GM21390 (cell line): Measurements from ENCODE around the gene UTS2B.

Experiments used
- ATAC-seq: cut with Tn5 transposase; IDR thresholded peaks from one replicate; pipeline ENCODE4 v1.9.1; 2021; ENCODE audit not compliant: unreplicated experiment

UTS2B gene

GRCh38 chr3:191353022-191353777, 22.9 kb upstream of the UTS2B start:
- peak; percentile 22 for ATAC-seq

DNA sequence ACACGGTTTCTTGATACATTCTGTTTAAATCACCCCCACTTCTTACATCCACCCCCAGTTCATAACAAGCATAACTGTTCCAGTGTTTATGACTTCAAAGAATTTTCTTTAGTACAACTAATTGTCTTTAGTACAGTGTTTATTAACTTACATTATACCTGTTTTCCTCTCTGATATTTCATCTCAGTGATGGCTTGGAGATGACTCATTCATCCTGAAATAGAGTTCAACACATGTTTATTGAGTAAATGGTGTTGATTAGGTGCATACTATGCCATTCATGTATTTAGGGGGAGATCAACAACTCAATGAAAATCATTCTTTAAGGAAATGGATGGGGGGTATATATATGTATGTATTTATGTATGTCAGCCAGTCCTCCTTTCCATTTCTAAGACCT, 21.7 kb upstream of the UTS2B start:
- ATAC-seq, result no peak

DNA sequence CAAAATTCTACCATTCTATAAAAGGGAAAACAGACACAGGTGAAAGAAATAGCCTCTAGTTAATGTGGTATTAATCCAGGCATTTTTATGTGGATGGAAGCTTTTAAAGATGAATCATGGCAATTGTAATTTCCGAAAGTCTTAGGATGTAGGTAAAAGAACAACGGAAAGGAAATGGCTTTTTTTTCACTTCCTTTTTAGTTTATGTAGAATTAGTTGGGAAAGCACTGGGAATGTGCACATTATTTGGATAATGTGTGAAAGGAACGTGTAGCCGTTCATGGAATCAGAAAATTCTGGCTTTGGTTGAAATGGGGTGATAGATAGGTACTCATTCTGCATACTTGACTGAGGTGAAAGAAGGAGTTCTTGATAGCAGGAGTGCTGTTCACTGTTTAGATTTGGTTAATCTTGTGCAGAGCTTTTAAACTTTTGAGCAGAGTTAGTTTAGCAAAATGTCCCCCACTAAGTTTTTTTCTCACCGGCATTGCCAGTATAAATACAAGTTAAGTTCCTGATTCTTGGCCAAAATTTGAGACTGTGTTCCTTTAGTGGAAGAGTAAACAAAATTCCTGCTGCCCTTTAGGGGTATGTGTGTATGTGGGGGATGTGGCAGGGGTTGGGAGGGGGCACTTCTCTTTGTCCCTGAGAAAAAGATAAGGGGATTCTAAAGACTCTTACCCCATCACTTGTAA, 20.2 kb upstream of the UTS2B start:
- no peak for ATAC-seq

DNA sequence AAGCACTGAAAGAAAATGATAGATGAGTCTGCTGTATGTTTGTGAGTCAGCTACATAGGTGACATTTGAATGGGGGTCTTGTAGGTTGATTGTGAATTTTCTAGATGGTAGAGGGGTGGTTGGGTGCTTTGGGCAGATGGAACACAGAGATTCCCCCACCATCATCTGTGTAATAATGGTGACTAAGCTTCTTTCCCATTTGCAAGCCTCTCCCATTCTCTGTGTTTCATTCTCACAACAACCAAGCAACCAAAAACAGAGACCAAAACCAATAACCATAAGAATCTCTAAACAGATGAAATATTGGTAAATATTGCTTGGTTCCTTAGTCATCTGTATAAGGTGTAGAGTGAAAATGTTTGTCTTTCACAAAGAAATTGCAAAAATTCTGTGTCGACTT, 17.8 kb upstream of the UTS2B start:
- peak; percentile 39 for ATAC-seq

GRCh38 chr3:191347228-191347627, 16.9 kb upstream of the UTS2B start:
- ATAC-seq, result no peak

DNA sequence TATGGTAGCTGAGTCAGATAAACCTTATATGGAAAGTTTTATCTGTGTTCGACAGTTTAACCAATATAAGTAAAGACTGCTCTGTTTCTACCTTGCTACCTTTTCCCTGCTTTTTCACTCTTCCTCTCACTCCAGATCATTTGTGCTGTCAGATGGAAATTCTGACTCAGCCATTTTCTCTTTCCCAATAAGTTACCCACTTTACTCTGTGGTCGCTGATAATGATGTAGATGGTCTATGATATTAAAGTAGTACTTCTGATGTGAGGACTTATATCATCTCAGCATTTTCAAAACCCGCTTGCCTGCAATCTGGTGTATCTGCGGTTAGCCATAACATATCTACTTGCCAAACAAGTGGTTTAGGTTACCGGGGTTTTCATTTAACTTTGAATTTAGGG, 15.0 kb upstream of the UTS2B start:
- no peak for ATAC-seq

GRCh38 chr3:191343913-191344312, 13.6 kb upstream of the UTS2B start:
- ATAC-seq, result no peak

DNA sequence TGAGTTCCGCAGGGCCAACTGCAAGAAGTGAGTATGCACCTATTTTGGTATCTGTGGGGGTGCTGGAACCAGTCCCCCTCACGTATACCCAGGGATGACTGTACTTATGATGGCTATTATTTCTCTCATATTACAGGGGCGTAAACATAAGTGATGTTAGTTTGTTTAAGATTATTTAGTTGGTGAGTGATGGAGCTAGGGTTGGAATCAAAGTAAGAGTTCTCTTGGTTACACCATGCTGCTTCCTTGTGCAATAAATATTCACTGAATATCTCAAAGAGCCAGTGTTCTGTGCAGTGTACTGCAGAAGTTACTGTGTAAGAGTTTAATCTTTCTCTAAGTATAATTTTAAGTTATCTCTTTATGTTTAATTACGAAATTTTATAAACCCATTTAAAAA, 12.8 kb upstream of the UTS2B start:
- ATAC-seq, result no peak

DNA sequence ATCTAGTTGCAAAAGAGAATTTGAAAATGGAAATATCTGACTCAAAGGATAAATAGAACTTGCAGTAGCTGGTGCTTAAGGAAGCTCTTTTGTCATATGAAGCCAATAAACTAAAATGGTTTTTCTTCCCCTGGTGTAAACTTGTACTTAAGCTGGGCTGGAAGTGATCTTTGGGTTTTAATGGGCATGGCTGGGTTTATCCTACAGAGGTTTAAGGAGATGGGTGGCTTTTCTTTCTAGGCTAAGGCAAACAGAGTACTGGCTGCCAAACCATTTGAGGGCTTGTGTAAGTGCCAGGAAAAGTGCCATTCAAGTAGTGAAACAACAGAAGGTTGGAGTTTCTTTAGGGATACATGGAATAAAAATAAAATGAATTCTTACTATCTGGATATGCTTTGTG, 12.1 kb upstream of the UTS2B start:
- no peak for ATAC-seq

DNA sequence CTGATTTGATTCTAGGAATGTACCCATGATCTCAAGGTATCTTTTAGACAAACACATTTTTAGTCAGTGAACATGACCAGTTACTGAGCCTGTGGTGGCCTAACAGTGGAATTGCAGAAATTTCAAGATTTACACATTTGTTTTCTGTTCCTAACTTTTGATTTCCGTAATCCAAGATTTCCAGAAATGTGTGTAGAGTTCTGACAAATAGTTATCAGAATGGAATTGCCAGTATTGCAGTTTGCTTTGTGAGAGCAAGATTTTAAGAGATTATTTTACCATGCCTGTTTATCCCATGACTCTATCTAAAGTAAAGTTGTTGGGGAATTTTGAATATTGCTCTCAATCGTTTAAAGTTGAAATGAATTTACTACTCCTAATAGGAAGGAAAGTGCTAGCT, 11.7 kb upstream of the UTS2B start:
- ATAC-seq, result no peak

GRCh38 chr3:191340966-191341365, 10.6 kb upstream of the UTS2B start:
- ATAC-seq, result no peak

- no peak for ATAC-seq
Observed at GRCh38 chr3:191340351-191340750, 10.0 kb upstream of the UTS2B start.

DNA sequence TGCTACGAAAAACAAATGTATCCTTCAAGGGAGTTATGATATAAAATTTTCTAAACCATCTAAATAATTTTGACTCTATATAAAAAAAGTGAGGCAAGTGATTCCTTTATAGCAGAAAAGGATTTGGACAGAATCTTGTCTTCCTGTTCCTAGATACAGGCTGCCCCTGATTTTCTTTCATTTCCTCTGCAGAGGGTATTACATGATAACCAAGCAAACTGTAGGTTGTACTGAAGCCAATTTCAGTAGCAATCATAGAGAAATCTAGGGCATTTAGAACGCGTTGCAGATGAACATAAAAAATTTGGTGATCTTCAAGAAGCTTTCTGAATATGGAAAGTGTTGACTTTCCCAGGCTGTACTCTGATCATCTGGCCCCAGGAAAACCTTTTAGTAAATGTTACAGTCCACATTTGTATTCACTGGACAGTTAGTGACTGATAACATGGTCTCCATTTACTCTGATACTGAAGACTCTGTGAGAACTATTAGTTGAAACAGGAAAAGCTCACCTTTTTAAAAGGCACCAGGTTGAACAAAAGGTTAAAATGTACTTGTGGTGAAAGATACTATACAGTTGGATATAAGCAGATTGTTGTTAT, 9.1 kb upstream of the UTS2B start:
- no peak for ATAC-seq

DNA sequence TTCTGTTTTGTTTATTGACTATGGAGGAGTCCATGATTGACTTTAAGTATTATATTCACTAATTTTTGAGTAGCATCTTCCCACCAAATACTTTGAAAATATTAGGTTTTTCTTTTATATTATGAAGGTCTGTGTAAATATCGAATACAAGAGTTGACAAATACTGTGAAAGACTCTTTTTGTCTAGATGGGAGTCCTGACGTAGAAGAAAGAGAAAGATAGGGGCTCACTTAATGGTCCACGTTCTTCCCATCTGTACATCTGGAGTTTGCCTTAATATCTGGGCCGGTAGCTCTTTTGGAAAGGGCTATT, 7.8 kb upstream of the UTS2B start:
- ATAC-seq, result no peak

- ATAC-seq, result no peak
Observed at GRCh38 chr3:191336833-191337232, 6.5 kb upstream of the UTS2B start.

DNA sequence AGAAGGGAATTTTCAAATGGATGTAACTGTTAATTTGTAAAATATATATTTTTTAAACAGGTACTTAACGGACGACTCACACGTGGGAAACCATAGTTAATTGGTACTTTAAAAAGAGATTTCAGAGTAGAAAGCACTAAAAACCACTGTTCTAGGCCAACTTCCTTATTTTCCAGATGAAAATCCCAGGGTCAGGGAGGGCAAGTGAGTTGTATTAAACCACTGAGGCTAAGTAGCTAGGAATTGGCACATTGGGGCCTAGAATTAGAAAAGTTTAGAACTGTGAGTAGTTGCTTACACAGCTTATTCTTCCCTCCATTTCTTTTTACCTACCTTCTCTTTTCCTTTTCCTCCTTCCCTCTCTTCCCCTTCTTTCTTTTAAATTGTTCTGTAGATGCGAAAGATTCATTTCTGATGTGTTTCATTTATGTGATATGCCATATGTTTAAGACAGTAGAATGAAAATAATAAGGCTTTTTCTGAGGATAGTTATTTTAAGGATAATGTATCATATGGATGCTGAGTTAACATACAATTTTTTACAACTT, 4.1 kb upstream of the UTS2B start:
- no peak for ATAC-seq

DNA sequence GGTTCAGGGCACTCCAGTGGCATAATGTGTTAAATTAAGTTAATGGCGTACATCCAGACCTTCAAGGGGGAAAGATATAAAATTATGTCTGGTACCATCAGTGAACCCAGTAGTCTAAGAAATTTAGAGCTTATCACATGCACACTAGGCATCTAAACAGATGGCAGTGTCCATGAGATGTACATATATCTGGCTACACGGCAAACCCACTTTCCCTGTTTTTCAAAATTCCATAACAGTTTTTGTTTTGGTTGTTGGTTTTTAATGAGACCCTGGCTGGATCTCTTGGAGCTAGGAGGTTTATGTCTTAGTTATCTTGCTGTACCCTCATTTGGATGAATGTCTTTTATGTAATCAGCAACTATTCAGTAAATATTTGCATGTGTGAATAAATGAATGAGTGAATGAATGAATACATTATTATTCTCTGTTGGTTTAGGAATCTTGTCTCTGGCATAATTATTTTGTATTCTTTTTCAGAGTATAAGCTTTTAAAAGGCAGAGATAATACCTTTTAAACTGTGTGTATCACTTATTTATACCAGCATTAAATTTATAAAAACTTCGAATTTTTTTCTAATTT, 3.1 kb upstream of the UTS2B start:
- no peak for ATAC-seq

GRCh38 chr3:191331388-191331787, 1.1 kb upstream of the UTS2B start:
- no peak for ATAC-seq

- ATAC-seq, result no peak
Observed at GRCh38 chr3:191330530-191331048, 263 bp upstream of the UTS2B start.

GRCh38 chr3:191328962-191329653, 1.2 kb downstream of the UTS2B start, which contains the start of gene CCDC50:
Gene CCDC50 (plus strand): TSS chr3:191329394. CDS start chr3:191329675, 281 bp downstream.
- peak; percentile 76 for ATAC-seq
